ENCODE measurements around the gene MED14. TPM values are rescaled to one million over a fixed set of nuclear protein-coding genes. Genes with fewer than 3 reads are reported as not detected.

MED14 gene
- total RNA-seq, 1 donor from 2014 or later: 58.6 TPM

- DNase-seq (ENCODE audit: low spot score): no peak
Observed at GRCh38 chrX:40729598-40730584, 5.5 kb downstream of the MED14 start.

- no peak for DNase-seq (ENCODE audit: low spot score)
Observed at GRCh38 chrX:40727581-40728252, 7.6 kb downstream of the MED14 start.

GRCh38 chrX:40727093-40727492, 8.2 kb downstream of the MED14 start:
- DNase-seq (ENCODE audit: low spot score): no peak

GRCh38 chrX:40722930-40723329, 12.4 kb downstream of the MED14 start:
- DNase-seq (ENCODE audit: low spot score): no peak

GRCh38 chrX:40721489-40722106, 13.7 kb downstream of the MED14 start:
- no peak for DNase-seq (ENCODE audit: low spot score)

- no peak for DNase-seq (ENCODE audit: low spot score)
Observed at GRCh38 chrX:40720792-40721191, 14.6 kb downstream of the MED14 start.

- DNase-seq (ENCODE audit: low spot score): no peak
Observed at GRCh38 chrX:40720339-40720738, 15.0 kb downstream of the MED14 start.

GRCh38 chrX:40719731-40720130, 15.6 kb downstream of the MED14 start:
- no peak for DNase-seq (ENCODE audit: low spot score)

- no peak for DNase-seq (ENCODE audit: low spot score)
Observed at GRCh38 chrX:40719218-40719617, 16.1 kb downstream of the MED14 start.

GRCh38 chrX:40709395-40709794, 25.9 kb downstream of the MED14 start:
- DNase-seq (ENCODE audit: low spot score): no peak

GRCh38 chrX:40705658-40706312, 29.6 kb downstream of the MED14 start:
- DNase-seq (ENCODE audit: low spot score): no peak

GRCh38 chrX:40700640-40701342, 34.6 kb downstream of the MED14 start:
- DNase-seq (ENCODE audit: low spot score): no peak

GRCh38 chrX:40698851-40699250, 36.5 kb downstream of the MED14 start:
- no peak for DNase-seq (ENCODE audit: low spot score)

- DNase-seq (ENCODE audit: low spot score): no peak
Observed at GRCh38 chrX:40694802-40695201, 40.5 kb downstream of the MED14 start.

- no peak for DNase-seq (ENCODE audit: low spot score)
Observed at GRCh38 chrX:40688929-40689328, 46.4 kb downstream of the MED14 start.

- DNase-seq (ENCODE audit: low spot score): no peak
Observed at GRCh38 chrX:40687169-40687568, 48.2 kb downstream of the MED14 start.

- DNase-seq (ENCODE audit: low spot score): no peak
Observed at GRCh38 chrX:40685362-40685918, 49.9 kb downstream of the MED14 start.

GRCh38 chrX:40684092-40684491, 51.2 kb downstream of the MED14 start:
- DNase-seq (ENCODE audit: low spot score): no peak

- DNase-seq (ENCODE audit: low spot score): no peak
Observed at GRCh38 chrX:40683245-40683644, 52.1 kb downstream of the MED14 start.

- no peak for DNase-seq (ENCODE audit: low spot score)
Observed at GRCh38 chrX:40671126-40671525, 64.2 kb downstream of the MED14 start.

All from ureter (tissue), 1 donor.